ENCODE measurements around the gene DDAH1. TPM values are rescaled to one million over a fixed set of nuclear protein-coding genes. Genes with fewer than 3 reads are reported as not detected.

Gene DDAH1
- total and polyA plus RNA-seq, 2 donors (not counting 3 experiments of a cell fraction or from before 2014, with no cell fraction given) = 44.0 to 75.2 TPM

DNA sequence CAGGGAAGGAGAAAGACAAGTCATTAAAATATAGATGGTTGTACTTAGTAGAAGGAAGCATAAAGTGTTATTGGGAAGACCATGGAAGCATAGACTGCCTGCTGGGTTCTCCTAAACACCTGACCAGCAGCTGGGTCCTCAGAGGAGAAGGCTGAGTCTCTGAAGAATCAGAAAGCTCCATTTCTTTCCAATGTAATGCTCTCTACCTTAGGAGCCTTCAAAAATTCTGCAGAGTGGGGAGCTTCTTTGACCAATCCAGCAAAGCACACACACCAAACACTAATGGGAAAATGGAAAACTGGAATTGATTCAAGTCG is 167.5 kb downstream of the DDAH1 start:
- Histone ChIP-seq H3K9ac (replicated peaks; ENCODE audit: extremely low read depth, insufficient read depth, low read length) (peak overlapping the region; percentile 38), H3K9me1 (replicated peaks; ENCODE audit: control insufficient read depth, extremely low read depth, insufficient read depth, low read length) (no peaks in the 10 kb centered on the region), H3K4me2 (ENCODE audit: insufficient read depth, low read length) (peak overlapping the region; percentile 2), H3K4me3 (replicated peaks in 1 of 3; ENCODE audit: insufficient read depth in 1 of 3, low read depth in 1 of 3, low read length in 3 of 3) (no peak overlapping the region), H3K27ac (ENCODE audit: insufficient read depth, low read depth, low read length) (peak overlapping the region; percentile 95), H3K27me3 (ENCODE audit: control insufficient read depth in 2 of 2, insufficient read depth in 2 of 2, low read length in 2 of 2) (no peaks in the 10 kb centered on the region), H3K4me1 (ENCODE audit: control insufficient read depth, extremely low read depth, insufficient read depth, low read length) (peaks cover 43% of the 10 kb centered on the region), H4K20me1 (replicated peaks; ENCODE audit: control insufficient read depth, extremely low read depth, insufficient read depth, low read length) (no peaks in the 10 kb centered on the region), H3K9me3 (replicated peaks; ENCODE audit: control insufficient read depth, insufficient read depth, low read length) (no peaks in the 10 kb centered on the region), H3K79me2 (ENCODE audit: control insufficient read depth, insufficient read depth, low read length) (no peaks in the 10 kb centered on the region), H3K36me3 (ENCODE audit: control insufficient read depth in 2 of 2, extremely low read depth in 1 of 2, insufficient read depth in 2 of 2, low read length in 2 of 2) (no peaks in the 10 kb centered on the region), H2AFZ (ENCODE audit: low read depth, low read length) (no peak overlapping the region)
- TF ChIP-seq JUN (IDR thresholded peaks at IDR 0.05; ENCODE audit: borderline replicate concordance, insufficient read depth, insufficient read length, low read depth) (no peak), POLR2A (IDR thresholded peaks at IDR 0.05; ENCODE audit: low read depth, low read length) (no peak), GATA2 (IDR thresholded peaks at IDR 0.05; ENCODE audit: insufficient read depth, insufficient read length, low read depth, low read length) (no peak), FOS (IDR thresholded peaks at IDR 0.05; ENCODE audit: borderline replicate concordance, insufficient read depth, low read length) (no peak), MYC (IDR thresholded peaks at IDR 0.05; ENCODE audit: low read depth, low read length) (no peak), EZH2 (IDR thresholded peaks at IDR 0.05; ENCODE audit: borderline replicate concordance, low read depth, low read length, severe bottlenecking) (no peak), POLR2AphosphoS5 (IDR thresholded peaks at IDR 0.05; ENCODE audit: insufficient read depth, low read depth, low read length) (no peak)
- TF ChIP-seq, protein P1, sequence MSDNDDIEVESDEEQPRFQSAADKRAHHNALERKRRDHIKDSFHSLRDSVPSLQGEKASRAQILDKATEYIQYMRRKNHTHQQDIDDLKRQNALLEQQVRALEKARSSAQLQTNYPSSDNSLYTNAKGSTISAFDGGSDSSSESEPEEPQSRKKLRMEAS (IDR thresholded peaks at IDR 0.05; ENCODE audit: insufficient read depth, insufficient read length) = no peak
- TF ChIP-seq, protein P2, sequence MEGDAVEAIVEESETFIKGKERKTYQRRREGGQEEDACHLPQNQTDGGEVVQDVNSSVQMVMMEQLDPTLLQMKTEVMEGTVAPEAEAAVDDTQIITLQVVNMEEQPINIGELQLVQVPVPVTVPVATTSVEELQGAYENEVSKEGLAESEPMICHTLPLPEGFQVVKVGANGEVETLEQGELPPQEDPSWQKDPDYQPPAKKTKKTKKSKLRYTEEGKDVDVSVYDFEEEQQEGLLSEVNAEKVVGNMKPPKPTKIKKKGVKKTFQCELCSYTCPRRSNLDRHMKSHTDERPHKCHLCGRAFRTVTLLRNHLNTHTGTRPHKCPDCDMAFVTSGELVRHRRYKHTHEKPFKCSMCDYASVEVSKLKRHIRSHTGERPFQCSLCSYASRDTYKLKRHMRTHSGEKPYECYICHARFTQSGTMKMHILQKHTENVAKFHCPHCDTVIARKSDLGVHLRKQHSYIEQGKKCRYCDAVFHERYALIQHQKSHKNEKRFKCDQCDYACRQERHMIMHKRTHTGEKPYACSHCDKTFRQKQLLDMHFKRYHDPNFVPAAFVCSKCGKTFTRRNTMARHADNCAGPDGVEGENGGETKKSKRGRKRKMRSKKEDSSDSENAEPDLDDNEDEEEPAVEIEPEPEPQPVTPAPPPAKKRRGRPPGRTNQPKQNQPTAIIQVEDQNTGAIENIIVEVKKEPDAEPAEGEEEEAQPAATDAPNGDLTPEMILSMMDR (IDR thresholded peaks at IDR 0.05; ENCODE audit: extremely low read depth in 1 of 2, insufficient read depth in 1 of 2, low read depth in 1 of 2, low read length in 2 of 2) = no peak
- FAIRE-seq (no peak), DNase-seq (ENCODE audit: low read depth, low spot score) (no peak)
- intact Hi-C loops (cut with micrococcal nuclease) (loop anchor here (5.0 kb wide), 1 partner anchor 410 kb away; the partner anchor contains the start of gene ZNHIT6), dilution Hi-C loops (cut with MboI; ENCODE audit: extremely low pct_ligation_motif_present, low sequenced_read_pairs) (no loop called here)
- POLR2A ChIA-PET = interaction anchor here (0.9 to 3.7 kb wide), 5 partner anchors 17 to 284 kb away, joined by 3 to 21 read pairs (median 7); partner anchors contain the start of genes BCL10 and CCN1
- CTCF ChIA-PET = interaction anchor here (0.9 to 5.1 kb wide), 10 partner anchors 11 to 395 kb away, joined by 4 to 39 read pairs (median 6); partner anchors contain the start of genes BCL10 and C1orf52
- BruUV-seq (replicated peaks) = TSS peak; percentile 93
